H9 (cell line): Measurements from ENCODE around the gene RELA. TPM values are rescaled to one million over a fixed set of nuclear protein-coding genes. Genes with fewer than 3 reads are reported as not detected.
A peak's percentile ranks its signal among the peaks of the same experiment; 100 is the strongest.

Source experiments
- DNase-seq: peaks from one replicate; pipeline ENCODE4 v3.0.0-alpha.2; 2017
- H2AFZ ChIP-seq: one replicate; pipeline ENCODE4 v1.6.1; 2013; ENCODE audit warnings: mild to moderate bottlenecking, low read length, control low read depth, moderate library complexity
- H2AK5ac ChIP-seq: 2 replicates; pipeline ENCODE4 v1.6.1; 2013; ENCODE audit warnings: low read length, control low read depth, mixed read lengths; ENCODE audit not compliant: insufficient read length
- H2BK120ac ChIP-seq: one replicate; pipeline ENCODE4 v1.6.1; 2013; ENCODE audit warnings: low read depth, mild to moderate bottlenecking, low read length, control low read depth, inconsistent platforms; ENCODE audit not compliant: poor library complexity, severe bottlenecking
- H2BK12ac ChIP-seq: 2 replicates; pipeline ENCODE4 v1.6.1; 2013; ENCODE audit warnings: low read length, control low read depth, mixed read lengths, low read depth; ENCODE audit not compliant: insufficient read length
- H2BK15ac ChIP-seq: 2 replicates; pipeline ENCODE4 v1.6.1; 2013; ENCODE audit warnings: low read depth, low read length, control low read depth
- H2BK20ac ChIP-seq: one replicate; pipeline ENCODE4 v1.6.1; 2013; ENCODE audit warnings: low read depth, mild to moderate bottlenecking, low read length, control low read depth, inconsistent platforms; ENCODE audit not compliant: poor library complexity, severe bottlenecking
- H2BK5ac ChIP-seq: 2 replicates; pipeline ENCODE4 v1.6.1; 2013; ENCODE audit warnings: low read length, control low read depth, mixed read lengths; ENCODE audit not compliant: insufficient read length
- H3K14ac ChIP-seq: 2 replicates; pipeline ENCODE4 v1.6.1; 2013; ENCODE audit warnings: low read length, control low read depth; ENCODE audit not compliant: insufficient read depth
- H3K18ac ChIP-seq: 2 replicates; pipeline ENCODE4 v1.6.1; 2013; ENCODE audit warnings: low read depth, mild to moderate bottlenecking, mixed read lengths, low read length, control low read depth; ENCODE audit not compliant: insufficient read length
- H3K23ac ChIP-seq: 2 replicates; pipeline ENCODE4 v1.6.1; 2013; ENCODE audit warnings: low read length, control low read depth, mixed read lengths, low read depth; ENCODE audit not compliant: insufficient read length
- H3K23me2 ChIP-seq: 2 replicates; pipeline ENCODE4 v1.6.1; 2013; ENCODE audit warnings: low read depth, mild to moderate bottlenecking, mixed read lengths, low read length, control low read depth; ENCODE audit not compliant: insufficient read length, poor library complexity, severe bottlenecking
- H3K27ac ChIP-seq: 2 replicates; pipeline ENCODE4 v1.5.1; 2013; ENCODE audit warnings: low read length, control low read depth, mixed read lengths, low read depth; ENCODE audit not compliant: insufficient read length
- H3K27me3 ChIP-seq: 2 replicates; pipeline ENCODE4 v1.6.1; 2013; ENCODE audit warnings: low read length, control low read depth, inconsistent platforms; ENCODE audit not compliant: insufficient read depth
- H3K4ac ChIP-seq: 2 replicates; pipeline ENCODE4 v1.6.1; 2013; ENCODE audit warnings: low read depth, mild to moderate bottlenecking, control low read depth, inconsistent platforms, low read length, moderate library complexity
- H3K4me1 ChIP-seq: 2 replicates; pipeline ENCODE4 v1.6.1; 2013; ENCODE audit warnings: low read length, control low read depth, inconsistent platforms; ENCODE audit not compliant: insufficient read depth
- H3K4me2 ChIP-seq: 2 replicates; pipeline ENCODE4 v1.6.1; 2013; ENCODE audit warnings: low read length, control low read depth, mixed read lengths; ENCODE audit not compliant: insufficient read length, insufficient read depth
- H3K56ac ChIP-seq: 2 replicates; pipeline ENCODE4 v1.6.1; 2013; ENCODE audit warnings: low read depth, mild to moderate bottlenecking, mixed read lengths, low read length, control low read depth; ENCODE audit not compliant: insufficient read length
- H3K79me1 ChIP-seq: 2 replicates; pipeline ENCODE4 v1.6.1; 2013; ENCODE audit warnings: low read depth, mild to moderate bottlenecking, moderate library complexity, low read length, control low read depth, inconsistent platforms; ENCODE audit not compliant: insufficient read depth, poor library complexity, severe bottlenecking
- H3K79me2 ChIP-seq: 2 replicates; pipeline ENCODE4 v1.6.1; 2013; ENCODE audit warnings: low read length, control low read depth, inconsistent platforms; ENCODE audit not compliant: insufficient read depth
- H3K9ac ChIP-seq: 2 replicates; pipeline ENCODE4 v1.6.1; 2013; ENCODE audit warnings: low read length, control low read depth, mixed read lengths; ENCODE audit not compliant: insufficient read length; ENCODE audit errors: extremely low read depth
- H3K9me3 ChIP-seq: one replicate; pipeline ENCODE4 v1.6.1; 2013; ENCODE audit warnings: low read depth, low read length, inconsistent platforms; ENCODE audit not compliant: control insufficient read depth
- H3T11ph ChIP-seq: one replicate; pipeline ENCODE4 v1.6.1; 2013; ENCODE audit warnings: mild to moderate bottlenecking, low read length, control low read depth, inconsistent platforms
- H4K20me1 ChIP-seq: one replicate; pipeline ENCODE4 v1.6.1; 2013; ENCODE audit not compliant: control insufficient read depth, insufficient read length, insufficient read depth
- H4K5ac ChIP-seq: 2 replicates; pipeline ENCODE4 v1.6.1; 2013; ENCODE audit warnings: low read depth, mild to moderate bottlenecking, mixed read lengths, low read length, control low read depth; ENCODE audit not compliant: insufficient read length
- H4K8ac ChIP-seq: replicated peaks from 2 replicates; pipeline ENCODE4 v1.6.1; 2013; ENCODE audit warnings: low read length, control low read depth, mixed read lengths, low read depth; ENCODE audit not compliant: insufficient read length
- H4K91ac ChIP-seq: 2 replicates; pipeline ENCODE4 v1.6.1; 2013; ENCODE audit warnings: low read depth, mild to moderate bottlenecking, moderate library complexity, mixed read lengths, low read length, control low read depth; ENCODE audit not compliant: insufficient read length
- H3K27ac Mint-ChIP-seq, 3 experiments: 2 replicates in 2 of 3; 3 replicates in 1 of 3; pipeline ENCODE4 v1.8.0; 2020 to 2021; ENCODE audit warnings: mixed read lengths in 3 of 3, mild to moderate bottlenecking in 1 of 3, moderate library complexity in 1 of 3
- H3K27me3 Mint-ChIP-seq: 2 replicates; pipeline ENCODE4 v1.8.0; 2021; ENCODE audit warnings: low read depth, mild to moderate bottlenecking, moderate library complexity, mixed read lengths
- H3K36me3 Mint-ChIP-seq, 3 experiments: 2 replicates in 2 of 3; 3 replicates in 1 of 3; pipeline ENCODE4 v1.8.0; 2020 to 2021; ENCODE audit warnings: low read depth in 3 of 3, mixed read lengths in 3 of 3; ENCODE audit not compliant: insufficient read depth in 1 of 3
- H3K4me1 Mint-ChIP-seq, 2 experiments: 2 replicates each; pipeline ENCODE4 v1.8.0; 2020; ENCODE audit warnings: mixed read lengths in 2 of 2
- H3K4me3 Mint-ChIP-seq, 2 experiments: 2 replicates in 1 of 2; 3 replicates in 1 of 2; pipeline ENCODE4 v1.8.0; 2020 to 2021; ENCODE audit warnings: mild to moderate bottlenecking in 2 of 2, mixed read lengths in 2 of 2, moderate library complexity in 1 of 2
- H3K9me3 Mint-ChIP-seq, 2 experiments: 2 replicates in 1 of 2; 3 replicates in 1 of 2; pipeline ENCODE4 v1.8.0; 2020; ENCODE audit warnings: mild to moderate bottlenecking in 2 of 2, mixed read lengths in 2 of 2, moderate library complexity in 1 of 2
- WGBS: extraction: QIAGEN DNeasy Blood & Tissue Kit; methylation state at CpG from one replicate; pipeline ENCODE4 v1.1.7; 2013; ENCODE audit warnings: missing lambda C conversion rate, low lambda C conversion rate, mixed read lengths; ENCODE audit not compliant: insufficient read length; ENCODE audit errors: extremely low coverage; 5-methylcytosine and 5-hydroxymethylcytosine counted together
- total RNA-seq: library from RNA; stranded (reverse); gene quantifications from 2 replicates; pipeline ENCODE4 v1.2.1, GENCODE V29; 2021
- TF ChIP-seq, protein P1 (sequence below): fragments of 200-600 bp; sonication (generic); conservative IDR thresholded peaks from 3 replicates; pipeline ENCODE4 v1.8.0; 2021; ENCODE audit warnings: antibody characterized with exemption, mild to moderate bottlenecking

RELA gene
- total RNA-seq, 1 experiment from 2014 or later: 48.8 TPM

DNA sequence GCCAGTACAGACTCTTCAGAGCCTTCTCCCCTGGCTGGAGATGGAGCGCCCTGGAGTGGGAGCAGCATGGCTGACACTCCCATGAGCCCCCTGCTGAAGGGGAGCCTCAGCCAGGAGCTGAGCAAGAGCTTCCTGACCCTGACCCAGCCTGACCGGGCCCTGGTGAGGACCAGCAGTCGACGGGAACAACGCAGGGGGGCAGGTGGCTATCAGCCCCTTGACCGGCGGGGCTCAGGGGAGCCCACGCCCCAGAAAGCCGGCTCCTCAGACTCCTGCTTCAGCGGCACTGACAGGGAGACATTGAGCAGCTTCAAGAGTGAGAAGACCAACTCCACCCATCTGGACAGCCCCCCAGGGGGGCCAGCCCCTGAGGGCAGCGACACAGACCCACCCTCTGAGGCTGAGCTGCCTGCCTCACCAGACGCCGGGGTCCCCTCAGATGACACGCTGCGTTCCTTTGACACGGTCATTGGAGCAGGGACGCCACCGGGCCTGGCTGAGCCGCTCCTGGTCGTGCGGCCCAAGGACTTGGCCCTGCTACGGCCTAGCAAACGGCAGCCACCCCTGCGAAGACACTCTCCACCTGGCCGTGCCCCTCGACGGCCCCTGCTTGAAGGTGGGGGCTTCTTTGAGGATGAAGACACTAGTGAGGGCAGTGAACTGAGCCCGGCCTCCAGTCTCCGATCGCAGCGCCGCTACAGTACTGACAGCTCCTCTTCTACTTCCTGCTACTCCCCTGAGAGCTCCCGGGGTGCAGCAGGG is 44.5 kb downstream of the RELA start:
- no peak overlapping the region for H2BK5ac ChIP-seq
- H3T11ph ChIP-seq: no peak overlapping the region
- H3K23ac ChIP-seq: no peak overlapping the region
- no peak overlapping the region for H3K27ac ChIP-seq
- Mint-ChIP-seq H3K4me3 (peak overlapping the region in 1 of 2 experiments; percentile 92; a peak in 1 of 5 replicates), H3K27ac (peak overlapping the region in 1 of 3 experiments; percentile 62; a peak in 1 of 7 replicates), H3K27me3 (peaks cover 3% of the 10 kb centered on the region), H3K9me3 (no peaks in the 10 kb centered on the region), H3K36me3 (peaks cover 18 to 52% (median 49%) of the 10 kb centered on the region in 3 experiments; a peak in 6 of 7 replicates), H3K4me1 (peaks cover 9 to 10% of the 10 kb centered on the region in 2 experiments)
- peaks cover 18% of the 10 kb centered on the region for H3K23me2 ChIP-seq
- H2BK15ac ChIP-seq: no peak overlapping the region
- no peak overlapping the region for H3K18ac ChIP-seq
- no peak overlapping the region for H2BK120ac ChIP-seq
- H4K8ac ChIP-seq: no peak overlapping the region
- no peak overlapping the region for H2BK12ac ChIP-seq
- H3K9ac ChIP-seq: no peak overlapping the region
- H2BK20ac ChIP-seq: no peak overlapping the region
- no peaks in the 10 kb centered on the region for H3K27me3 ChIP-seq
- DNase-seq: no peak
- H3K4me1 ChIP-seq: no peaks in the 10 kb centered on the region; the same call in none of the 2 replicates
- H3K79me2 ChIP-seq: peaks cover 7% of the 10 kb centered on the region; the same call in 1 of the 2 replicates
- H3K56ac ChIP-seq: no peak overlapping the region
- no peak overlapping the region for H2AFZ ChIP-seq
- no peak overlapping the region for H3K4ac ChIP-seq
- peaks cover under 1% of the 10 kb centered on the region for H3K79me1 ChIP-seq
- no peaks in the 10 kb centered on the region for H4K20me1 ChIP-seq
- no peak overlapping the region for H3K14ac ChIP-seq
- no peak overlapping the region for H2AK5ac ChIP-seq
- TF ChIP-seq, protein P1, sequence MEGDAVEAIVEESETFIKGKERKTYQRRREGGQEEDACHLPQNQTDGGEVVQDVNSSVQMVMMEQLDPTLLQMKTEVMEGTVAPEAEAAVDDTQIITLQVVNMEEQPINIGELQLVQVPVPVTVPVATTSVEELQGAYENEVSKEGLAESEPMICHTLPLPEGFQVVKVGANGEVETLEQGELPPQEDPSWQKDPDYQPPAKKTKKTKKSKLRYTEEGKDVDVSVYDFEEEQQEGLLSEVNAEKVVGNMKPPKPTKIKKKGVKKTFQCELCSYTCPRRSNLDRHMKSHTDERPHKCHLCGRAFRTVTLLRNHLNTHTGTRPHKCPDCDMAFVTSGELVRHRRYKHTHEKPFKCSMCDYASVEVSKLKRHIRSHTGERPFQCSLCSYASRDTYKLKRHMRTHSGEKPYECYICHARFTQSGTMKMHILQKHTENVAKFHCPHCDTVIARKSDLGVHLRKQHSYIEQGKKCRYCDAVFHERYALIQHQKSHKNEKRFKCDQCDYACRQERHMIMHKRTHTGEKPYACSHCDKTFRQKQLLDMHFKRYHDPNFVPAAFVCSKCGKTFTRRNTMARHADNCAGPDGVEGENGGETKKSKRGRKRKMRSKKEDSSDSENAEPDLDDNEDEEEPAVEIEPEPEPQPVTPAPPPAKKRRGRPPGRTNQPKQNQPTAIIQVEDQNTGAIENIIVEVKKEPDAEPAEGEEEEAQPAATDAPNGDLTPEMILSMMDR: no peak
- H4K91ac ChIP-seq: no peak overlapping the region
- no CpG with 5 or more reads among the region's 33 CpGs for WGBS
- no peak overlapping the region for H4K5ac ChIP-seq
- H3K9me3 ChIP-seq: no peaks in the 10 kb centered on the region
- H3K4me2 ChIP-seq: no peak overlapping the region
